Activated T-helper 2 cell treated with anti-CD3 and anti-CD28 coated beads, Interferon-gamma antibody, Interleukin-2, Interleukin-4, amounts not matched to agents 10 μg/mL and 5 μg/mL and 100 μg/mL, durations not matched to agents 14 hours and 24 hours and 36 hours (primary cell): ENCODE data around the gene IGSF9. TPM values are rescaled to one million over a fixed set of nuclear protein-coding genes. Genes with fewer than 3 reads are reported as not detected.

ENCODE experiments used
- DNase-seq: peaks from one replicate; pipeline ENCODE4 v3.0.0; 2021; ENCODE audit warnings: low spot score
- H3K27ac Mint-ChIP-seq: one replicate; pipeline ENCODE4 v1.8.0; 2021; ENCODE audit warnings: mixed read lengths
- H3K27me3 Mint-ChIP-seq: one replicate; pipeline ENCODE4 v1.8.0; 2021; ENCODE audit warnings: low read depth, mixed read lengths
- H3K36me3 Mint-ChIP-seq: one replicate; pipeline ENCODE4 v1.8.0; 2021; ENCODE audit warnings: low read depth, mixed read lengths
- H3K4me1 Mint-ChIP-seq: one replicate; pipeline ENCODE4 v1.8.0; 2021; ENCODE audit warnings: low read depth, mixed read lengths
- H3K4me3 Mint-ChIP-seq: one replicate; pipeline ENCODE4 v1.8.0; 2021; ENCODE audit warnings: low read depth, mild to moderate bottlenecking, moderate library complexity, mixed read lengths
- H3K9me3 Mint-ChIP-seq: one replicate; pipeline ENCODE4 v1.8.0; 2021; ENCODE audit warnings: mixed read lengths
- intact Hi-C: fragments of 100-400 bp; cut with micrococcal nuclease; formaldehyde crosslinking; loops from one replicate; pipeline ENCODE4 v1.15.1; 2023
- total RNA-seq: library from RNA; stranded (reverse); gene quantifications from 2 replicates; pipeline ENCODE4 v1.2.3, GENCODE V29; 2022

The IGSF9 gene
- total RNA-seq, 1 donor from 2014 or later, result not detected

- Mint-ChIP-seq H3K4me3 (no peak overlapping the region), H3K27me3 (peaks cover 38% of the 10 kb centered on the region), H3K9me3 (no peaks in the 10 kb centered on the region), H3K4me1 (no peaks in the 10 kb centered on the region), H3K27ac (no peak overlapping the region), H3K36me3 (no peaks in the 10 kb centered on the region)
- DNase-seq, result no peak
- intact Hi-C loops, result no loop called here
These were observed 36.9 kb upstream of the IGSF9 start for GRCh38 chr1:159982280-159982679.

- no peak for DNase-seq
- Mint-ChIP-seq H3K27ac (no peak overlapping the region), H3K4me3 (no peak overlapping the region), H3K9me3 (no peaks in the 10 kb centered on the region), H3K4me1 (no peaks in the 10 kb centered on the region), H3K36me3 (no peaks in the 10 kb centered on the region), H3K27me3 (peaks cover 46% of the 10 kb centered on the region)
- intact Hi-C loops, result no loop called here
These were observed 36.1 kb upstream of the IGSF9 start for GRCh38 chr1:159981351-159982055.

DNA sequence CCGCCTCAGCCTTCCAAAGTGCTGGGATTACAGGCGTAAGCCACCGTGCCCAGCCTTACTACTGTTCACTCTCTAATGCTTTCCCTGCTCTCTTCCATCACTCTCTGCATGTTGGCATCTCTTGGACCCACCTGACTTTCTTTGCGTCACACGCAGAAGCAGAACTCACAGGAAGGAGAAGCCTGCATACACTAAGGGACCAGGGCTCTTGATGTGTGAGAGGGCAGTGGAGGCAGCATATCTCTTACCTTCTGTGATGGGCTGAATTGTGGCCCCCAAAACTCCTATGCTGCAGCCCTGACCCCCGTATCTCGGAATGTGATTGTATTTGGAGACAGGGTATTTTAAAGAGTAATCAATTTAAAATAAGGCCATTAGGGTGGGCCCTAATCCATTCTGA lies 35.4 kb upstream of the IGSF9 start:
- Mint-ChIP-seq H3K27me3 (peaks cover 43% of the 10 kb centered on the region), H3K27ac (no peak overlapping the region), H3K36me3 (no peaks in the 10 kb centered on the region), H3K4me1 (no peaks in the 10 kb centered on the region), H3K4me3 (no peak overlapping the region), H3K9me3 (no peaks in the 10 kb centered on the region)
- no peak for DNase-seq
- intact Hi-C loops, result no loop called here

- DNase-seq, result no peak
- H3K4me1 Mint-ChIP-seq, result no peaks in the 10 kb centered on the region
- no peak overlapping the region for H3K4me3 Mint-ChIP-seq
- no peak overlapping the region for H3K27ac Mint-ChIP-seq
- intact Hi-C loops, result no loop called here
- H3K36me3 Mint-ChIP-seq, result no peaks in the 10 kb centered on the region
- no peaks in the 10 kb centered on the region for H3K9me3 Mint-ChIP-seq
- peaks cover 42% of the 10 kb centered on the region for H3K27me3 Mint-ChIP-seq
These were observed 34.7 kb upstream of the IGSF9 start for GRCh38 chr1:159980076-159980475.

- no peak for DNase-seq
- H3K27ac Mint-ChIP-seq, result no peak overlapping the region
- H3K9me3 Mint-ChIP-seq, result no peaks in the 10 kb centered on the region
- no peaks in the 10 kb centered on the region for H3K36me3 Mint-ChIP-seq
- peaks cover 38% of the 10 kb centered on the region for H3K27me3 Mint-ChIP-seq
- intact Hi-C loops, result no loop called here
- H3K4me1 Mint-ChIP-seq, result no peaks in the 10 kb centered on the region
- H3K4me3 Mint-ChIP-seq, result no peak overlapping the region
These were observed 33.8 kb upstream of the IGSF9 start for GRCh38 chr1:159979257-159979656.

GRCh38 chr1:159978107-159978398 lies 32.6 kb upstream of the IGSF9 start:
- Mint-ChIP-seq H3K27me3 (peaks cover 31% of the 10 kb centered on the region), H3K9me3 (no peaks in the 10 kb centered on the region), H3K4me3 (no peak overlapping the region), H3K36me3 (no peaks in the 10 kb centered on the region), H3K27ac (no peak overlapping the region), H3K4me1 (no peaks in the 10 kb centered on the region)
- intact Hi-C loops, result no loop called here
- no peak for DNase-seq

- H3K9me3 Mint-ChIP-seq, result no peaks in the 10 kb centered on the region
- no peaks in the 10 kb centered on the region for H3K4me1 Mint-ChIP-seq
- no peak for DNase-seq
- peaks cover 30% of the 10 kb centered on the region for H3K27me3 Mint-ChIP-seq
- H3K4me3 Mint-ChIP-seq, result no peak overlapping the region
- H3K36me3 Mint-ChIP-seq, result no peaks in the 10 kb centered on the region
- intact Hi-C loops, result no loop called here
- no peak overlapping the region for H3K27ac Mint-ChIP-seq
These were observed 32.1 kb upstream of the IGSF9 start for GRCh38 chr1:159977364-159978106.

GRCh38 chr1:159974350-159974965 lies 29.0 kb upstream of the IGSF9 start:
- Mint-ChIP-seq H3K4me1 (no peaks in the 10 kb centered on the region), H3K27ac (no peak overlapping the region), H3K36me3 (no peaks in the 10 kb centered on the region), H3K27me3 (peaks cover 21% of the 10 kb centered on the region), H3K9me3 (no peaks in the 10 kb centered on the region), H3K4me3 (no peak overlapping the region)
- intact Hi-C loops, result no loop called here
- DNase-seq, result no peak

DNA sequence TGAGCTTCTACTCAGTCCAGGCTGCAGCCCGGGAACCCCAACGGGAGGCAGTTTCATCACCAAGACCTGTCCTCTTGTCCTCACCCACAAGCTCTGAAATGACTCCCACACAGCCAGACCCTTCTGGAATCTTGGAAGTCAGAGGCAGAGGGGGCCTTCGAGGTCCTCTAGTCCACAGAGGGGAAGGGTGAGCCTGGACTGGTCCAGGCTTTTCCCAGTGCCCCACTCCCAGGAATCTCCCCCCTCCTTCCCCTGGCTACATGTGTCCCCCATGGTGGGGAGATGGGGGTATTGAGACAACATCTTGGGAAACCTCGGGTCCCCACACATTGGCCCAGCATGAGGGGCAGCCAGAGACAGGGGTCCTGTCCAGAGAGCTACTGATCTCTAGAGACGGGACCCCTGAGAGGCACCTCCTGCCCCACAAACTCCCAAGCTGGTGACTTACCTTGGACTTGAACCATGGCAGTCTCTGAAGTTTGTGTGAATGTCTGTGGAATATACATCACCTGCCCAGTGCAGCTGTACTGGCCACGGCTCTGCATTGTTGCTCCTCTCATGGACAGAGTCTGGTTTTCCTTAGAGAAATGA lies 28.0 kb upstream of the IGSF9 start:
- Mint-ChIP-seq H3K9me3 (no peaks in the 10 kb centered on the region), H3K4me1 (no peaks in the 10 kb centered on the region), H3K27ac (no peak overlapping the region), H3K27me3 (peaks cover 19% of the 10 kb centered on the region), H3K4me3 (no peak overlapping the region), H3K36me3 (no peaks in the 10 kb centered on the region)
- intact Hi-C loops, result no loop called here
- no peak for DNase-seq

GRCh38 chr1:159972443-159973205 lies 27.2 kb upstream of the IGSF9 start:
- H3K4me1 Mint-ChIP-seq, result no peaks in the 10 kb centered on the region
- H3K27ac Mint-ChIP-seq, result no peak overlapping the region
- no peaks in the 10 kb centered on the region for H3K9me3 Mint-ChIP-seq
- H3K4me3 Mint-ChIP-seq, result no peak overlapping the region
- no peak for DNase-seq
- H3K27me3 Mint-ChIP-seq, result peaks cover 22% of the 10 kb centered on the region
- intact Hi-C loops, result no loop called here
- no peaks in the 10 kb centered on the region for H3K36me3 Mint-ChIP-seq

DNA sequence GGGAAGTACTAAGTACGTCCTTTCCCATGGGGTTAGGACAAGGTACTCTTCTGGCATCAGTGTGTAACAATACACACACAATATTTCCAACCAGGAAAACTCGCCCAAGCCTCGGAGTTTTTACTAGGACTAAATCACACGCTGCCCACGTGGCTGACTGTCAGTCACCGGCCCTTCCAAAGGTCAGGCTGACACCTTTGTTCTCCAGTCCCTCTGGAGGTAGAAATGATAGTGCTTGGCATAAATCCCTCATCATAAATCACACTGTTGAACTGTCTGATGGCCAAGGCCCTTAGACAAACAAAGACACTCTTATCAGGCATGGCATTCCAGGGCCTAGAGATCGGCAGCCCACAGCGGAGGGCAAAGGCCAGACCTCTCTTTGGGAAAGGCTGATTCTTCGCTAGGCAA lies 25.5 kb upstream of the IGSF9 start:
- Mint-ChIP-seq H3K4me3 (no peak overlapping the region), H3K27ac (no peak overlapping the region), H3K27me3 (peaks cover 24% of the 10 kb centered on the region), H3K36me3 (no peaks in the 10 kb centered on the region), H3K4me1 (no peaks in the 10 kb centered on the region), H3K9me3 (no peaks in the 10 kb centered on the region)
- intact Hi-C loops, result no loop called here
- no peak for DNase-seq

DNA sequence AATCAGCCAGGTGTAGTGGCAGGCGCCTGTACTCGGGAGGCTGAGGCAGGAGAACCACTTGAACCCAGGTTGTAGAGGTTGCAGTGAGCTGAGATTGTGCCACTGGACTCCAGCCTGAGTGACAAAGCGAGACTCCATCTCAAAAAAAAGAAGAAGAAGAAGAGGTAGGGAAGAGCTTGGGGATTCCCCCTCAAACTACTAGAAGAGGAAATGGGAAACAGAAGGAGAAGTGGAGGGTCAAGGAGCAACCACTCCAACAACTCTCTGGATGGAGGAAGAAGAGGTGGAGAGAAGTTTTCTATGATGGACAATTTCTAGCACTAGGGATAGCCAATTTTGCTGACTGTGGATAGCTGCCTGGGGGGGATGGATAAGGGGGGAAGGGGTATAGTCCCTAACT lies 23.5 kb upstream of the IGSF9 start:
- no peaks in the 10 kb centered on the region for H3K9me3 Mint-ChIP-seq
- H3K36me3 Mint-ChIP-seq, result no peaks in the 10 kb centered on the region
- peaks cover 38% of the 10 kb centered on the region for H3K27me3 Mint-ChIP-seq
- intact Hi-C loops, result no loop called here
- H3K4me3 Mint-ChIP-seq, result no peak overlapping the region
- no peak for DNase-seq
- H3K27ac Mint-ChIP-seq, result no peak overlapping the region
- no peaks in the 10 kb centered on the region for H3K4me1 Mint-ChIP-seq
